IgD-negative memory B cell (primary cell): Measurements from ENCODE around the gene GP9. TPM values are rescaled to one million over a fixed set of nuclear protein-coding genes. Genes with fewer than 3 reads are reported as not detected.

Experiments used
- H3K27ac Mint-ChIP-seq, 3 donors: one replicate each; pipeline ENCODE4 v1.8.0; 2020 to 2022; ENCODE audit warnings: mild to moderate bottlenecking in 3 of 3, mixed read lengths in 3 of 3, moderate library complexity in 1 of 3
- H3K27me3 Mint-ChIP-seq: one replicate; pipeline ENCODE4 v1.8.0; 2021; ENCODE audit warnings: mixed read lengths
- H3K36me3 Mint-ChIP-seq: one replicate; pipeline ENCODE4 v1.8.0; 2020; ENCODE audit warnings: mild to moderate bottlenecking, mixed read lengths
- H3K4me1 Mint-ChIP-seq, 3 donors: one replicate each; pipeline ENCODE4 v1.8.0; 2020 to 2022; ENCODE audit warnings: mixed read lengths in 3 of 3, mild to moderate bottlenecking in 1 of 3
- H3K4me3 Mint-ChIP-seq, 4 donors: one replicate each; pipeline ENCODE4 v1.8.0; 2020 to 2022; ENCODE audit warnings: mild to moderate bottlenecking in 4 of 4, mixed read lengths in 4 of 4, moderate library complexity in 3 of 4
- H3K9me3 Mint-ChIP-seq, 3 donors: one replicate each; pipeline ENCODE4 v1.8.0; 2020 to 2021; ENCODE audit warnings: mixed read lengths in 3 of 3, mild to moderate bottlenecking in 1 of 3
- polyA plus RNA-seq: library from polyadenylated mRNA; unstranded; fragments of 300-500 nt; fragmentation: Illumina TruSeq; gene quantifications from one replicate; pipeline ENCODE4 v1.2.3, GENCODE V29; 2021

The GP9 gene
- polyA plus RNA-seq, 1 donor from 2014 or later: 4.3 TPM

DNA sequence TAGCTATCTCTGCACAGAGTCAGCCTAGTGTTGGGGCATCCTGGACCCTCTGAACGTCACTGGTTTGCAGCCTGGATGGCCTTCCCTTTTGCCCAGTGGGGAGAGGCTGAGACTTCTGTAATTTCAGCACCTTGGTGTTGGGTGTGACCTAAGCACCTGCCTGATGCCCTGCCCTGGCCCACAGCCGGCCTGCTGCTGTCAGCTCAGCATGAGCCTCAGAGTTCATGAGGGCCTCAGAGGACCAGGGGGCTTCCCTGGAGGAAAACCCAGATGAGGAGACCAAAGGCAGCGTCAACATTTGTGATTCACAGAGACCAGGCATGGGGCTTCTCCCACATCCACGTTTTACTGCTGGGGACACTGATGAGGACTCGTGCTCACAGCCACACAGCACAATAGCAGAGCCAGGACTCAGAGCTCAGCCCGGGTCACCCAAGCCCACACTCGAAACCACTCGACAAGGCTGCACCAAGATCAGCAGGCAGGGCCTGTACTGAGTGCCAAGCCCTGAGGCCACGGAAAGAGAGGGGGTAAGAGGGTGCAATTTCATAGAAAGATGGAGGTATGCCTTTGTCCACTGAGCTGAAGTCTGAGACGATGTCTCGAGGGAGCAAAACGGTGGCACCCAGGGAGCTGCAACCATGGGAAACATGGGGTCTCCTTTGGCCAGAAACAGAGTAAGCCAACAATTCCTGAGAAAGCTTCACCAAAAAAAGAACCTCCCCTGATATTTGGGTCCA lies 9.9 kb upstream of the GP9 start:
- H3K27ac Mint-ChIP-seq: no peak overlapping the region

GRCh38 chr3:129051871-129052340 lies 8.7 kb upstream of the GP9 start:
- H3K27me3 Mint-ChIP-seq: peaks cover 7% of the 10 kb centered on the region
- H3K36me3 Mint-ChIP-seq: no peaks in the 10 kb centered on the region
- peaks cover 4 to 5% (median 5%) of the 10 kb centered on the region in 3 donors for H3K9me3 Mint-ChIP-seq
- H3K4me3 Mint-ChIP-seq: no peak overlapping the region
- H3K27ac Mint-ChIP-seq: no peak overlapping the region
- peaks cover 0 to 5% (median 2%) of the 10 kb centered on the region in 3 donors for H3K4me1 Mint-ChIP-seq

More for the DNA sequence above, 9.9 kb upstream of the GP9 start:
- peaks cover 4 to 5% (median 5%) of the 10 kb centered on the region in 3 donors for H3K9me3 Mint-ChIP-seq
- no peaks in the 10 kb centered on the region for H3K36me3 Mint-ChIP-seq
- peaks cover 7% of the 10 kb centered on the region for H3K27me3 Mint-ChIP-seq
- peaks cover 0 to 5% (median 0%) of the 10 kb centered on the region in 3 donors for H3K4me1 Mint-ChIP-seq
- no peak overlapping the region for H3K4me3 Mint-ChIP-seq

GRCh38 chr3:129052675-129053074 lies 7.9 kb upstream of the GP9 start:
- Mint-ChIP-seq H3K27me3 (peaks cover 7% of the 10 kb centered on the region), H3K4me3 (no peak overlapping the region), H3K27ac (no peak overlapping the region), H3K4me1 (peaks cover 0 to 8% (median 5%) of the 10 kb centered on the region in 3 donors), H3K36me3 (peaks cover 1% of the 10 kb centered on the region), H3K9me3 (peaks cover 4 to 5% (median 5%) of the 10 kb centered on the region in 3 donors)

- Mint-ChIP-seq H3K27ac (no peak overlapping the region), H3K4me3 (no peak overlapping the region), H3K27me3 (peaks cover 3% of the 10 kb centered on the region), H3K36me3 (peaks cover 1% of the 10 kb centered on the region), H3K9me3 (no peaks in the 10 kb centered on the region), H3K4me1 (peaks cover 0 to 9% (median 9%) of the 10 kb centered on the region in 3 donors)
Observed at GRCh38 chr3:129054605-129055104, 5.9 kb upstream of the GP9 start.

- Mint-ChIP-seq H3K9me3 (no peaks in the 10 kb centered on the region), H3K4me1 (peaks cover 0 to 9% (median 9%) of the 10 kb centered on the region in 3 donors), H3K27me3 (peaks cover 9% of the 10 kb centered on the region), H3K4me3 (no peak overlapping the region), H3K27ac (peak overlapping the region in 2 of 3 donors; percentile 8 to 86), H3K36me3 (peaks cover 1% of the 10 kb centered on the region)
Observed at GRCh38 chr3:129056451-129057173, 4.0 kb upstream of the GP9 start.

GRCh38 chr3:129057249-129057648 lies 3.3 kb upstream of the GP9 start:
- Mint-ChIP-seq H3K4me3 (no peak overlapping the region), H3K27me3 (peaks cover 9% of the 10 kb centered on the region), H3K4me1 (peaks cover 0 to 9% (median 9%) of the 10 kb centered on the region in 3 donors), H3K36me3 (peaks cover 1% of the 10 kb centered on the region), H3K27ac (peak overlapping the region in 2 of 3 donors; percentile 8 to 86), H3K9me3 (no peaks in the 10 kb centered on the region)

GRCh38 chr3:129058441-129059200 lies 2.0 kb upstream of the GP9 start:
- H3K36me3 Mint-ChIP-seq: peaks cover 1% of the 10 kb centered on the region
- no peak overlapping the region for H3K4me3 Mint-ChIP-seq
- H3K9me3 Mint-ChIP-seq: no peaks in the 10 kb centered on the region
- peak overlapping the region in 1 of 3 donors; percentile 8 for H3K27ac Mint-ChIP-seq
- H3K4me1 Mint-ChIP-seq: peaks cover 0 to 9% (median 5%) of the 10 kb centered on the region in 3 donors
- H3K27me3 Mint-ChIP-seq: peaks cover 11% of the 10 kb centered on the region

- Mint-ChIP-seq H3K27ac (no peak overlapping the region), H3K4me3 (no peak overlapping the region), H3K4me1 (peaks cover 0 to 9% (median 4%) of the 10 kb centered on the region in 3 donors), H3K36me3 (peaks cover 1% of the 10 kb centered on the region), H3K27me3 (peaks cover 10% of the 10 kb centered on the region), H3K9me3 (no peaks in the 10 kb centered on the region)
Observed at GRCh38 chr3:129059311-129059958, 1.1 kb upstream of the GP9 start.

DNA sequence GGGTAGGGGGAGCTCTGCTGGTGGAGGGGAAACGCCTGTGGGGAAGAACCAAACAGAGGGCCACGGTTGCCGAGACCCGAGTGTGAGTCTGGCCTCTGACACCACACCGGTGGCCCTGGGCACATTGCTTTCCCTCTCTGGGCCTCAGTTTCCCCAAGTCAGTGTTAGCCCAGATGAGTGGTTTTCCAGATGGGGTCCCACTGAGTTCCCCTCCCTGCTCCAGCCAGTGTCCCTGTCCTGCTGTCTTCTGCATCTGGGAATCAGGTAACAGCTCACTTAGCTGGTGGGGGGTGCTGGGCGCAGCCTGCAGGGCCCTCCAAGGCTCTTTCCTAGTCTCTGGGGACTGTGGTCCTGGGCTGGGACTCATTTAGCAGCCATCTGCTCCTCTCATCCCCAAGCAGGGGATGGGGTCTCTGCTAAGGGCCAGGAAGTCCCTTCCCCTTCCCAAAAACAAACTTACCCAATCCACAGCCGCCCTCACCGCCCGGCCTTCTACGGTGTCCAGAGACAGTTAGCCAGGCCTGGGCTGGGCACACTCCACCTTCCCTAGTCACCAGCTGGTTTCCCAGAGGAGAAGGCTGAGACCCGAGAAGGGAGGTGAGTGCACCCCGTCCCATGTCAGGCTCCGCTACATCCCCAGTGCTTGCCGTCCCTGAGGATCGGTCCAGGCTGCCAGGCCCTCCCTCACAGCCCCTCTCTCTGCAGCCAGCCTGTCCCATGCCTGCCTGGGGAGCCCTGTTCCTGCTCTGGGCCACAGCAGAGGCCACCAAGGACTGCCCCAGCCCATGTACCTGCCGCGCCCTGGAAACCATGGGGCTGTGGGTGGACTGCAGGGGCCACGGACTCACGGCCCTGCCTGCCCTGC lies 676 bp downstream of the GP9 start:
- Mint-ChIP-seq H3K4me3 (no peak overlapping the region), H3K36me3 (peaks cover 1% of the 10 kb centered on the region), H3K9me3 (no peaks in the 10 kb centered on the region), H3K27me3 (peaks cover 21% of the 10 kb centered on the region), H3K4me1 (peaks cover 0 to 9% (median 4%) of the 10 kb centered on the region in 3 donors), H3K27ac (no peak overlapping the region)

- Mint-ChIP-seq H3K36me3 (peaks cover 1% of the 10 kb centered on the region), H3K27ac (no peak overlapping the region), H3K9me3 (no peaks in the 10 kb centered on the region), H3K27me3 (peaks cover 25% of the 10 kb centered on the region), H3K4me3 (no peak overlapping the region), H3K4me1 (peaks cover 0 to 6% (median 4%) of the 10 kb centered on the region in 3 donors)
Observed at GRCh38 chr3:129061888-129062834, 1.6 kb downstream of the GP9 start.

DNA sequence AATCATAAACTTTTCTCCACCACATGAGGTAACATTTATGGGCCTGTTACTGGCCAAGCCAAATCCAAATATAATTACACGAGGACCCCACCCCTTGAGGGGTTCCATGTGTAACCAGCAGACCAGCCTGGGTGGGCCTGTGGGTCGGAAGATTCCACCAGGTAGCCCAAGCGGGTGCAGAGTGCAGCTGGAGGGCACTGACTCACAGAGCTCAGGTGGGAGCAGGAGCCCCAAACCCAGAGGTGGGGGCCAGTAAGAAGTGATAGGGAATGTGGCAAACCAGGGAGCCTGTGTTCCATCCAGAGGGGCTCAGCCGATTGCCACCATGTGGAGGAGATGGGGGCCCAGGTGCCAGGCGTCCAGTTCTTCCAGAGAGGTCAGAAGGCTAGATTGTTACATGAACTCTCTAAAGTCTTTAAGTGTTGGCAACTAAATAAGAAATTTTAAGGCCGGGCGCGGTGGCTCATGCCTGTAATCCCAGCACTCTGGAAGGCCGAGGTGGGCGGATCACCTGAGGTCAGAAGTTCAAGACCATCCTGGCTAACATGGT lies 2.6 kb downstream of the GP9 start:
- no peaks in the 10 kb centered on the region for H3K36me3 Mint-ChIP-seq
- no peak overlapping the region for H3K4me3 Mint-ChIP-seq

GRCh38 chr3:129063841-129064482 lies 3.4 kb downstream of the GP9 start:
- Mint-ChIP-seq H3K9me3 (peaks cover 0 to 4% (median 0%) of the 10 kb centered on the region in 3 donors), H3K4me1 (no peaks in the 10 kb centered on the region), H3K27me3 (peaks cover 35% of the 10 kb centered on the region), H3K36me3 (no peaks in the 10 kb centered on the region), H3K27ac (no peak overlapping the region), H3K4me3 (no peak overlapping the region)

More for the DNA sequence above, 2.6 kb downstream of the GP9 start:
- no peak overlapping the region for H3K27ac Mint-ChIP-seq
- peaks cover 33% of the 10 kb centered on the region for H3K27me3 Mint-ChIP-seq
- peaks cover 0 to 3% (median 0%) of the 10 kb centered on the region in 3 donors for H3K4me1 Mint-ChIP-seq
- peaks cover 0 to 4% (median 0%) of the 10 kb centered on the region in 3 donors for H3K9me3 Mint-ChIP-seq
